AG10803 (cell line): ENCODE measurements around the gene CADM2.

Source experiments
- DNase-seq: peaks from one replicate; pipeline ENCODE4 v3.0.0; 2010; ENCODE audit warnings: low read depth
- H3K4me3 ChIP-seq: 2 replicates; pipeline ENCODE4 v1.5.1; 2011; ENCODE audit warnings: mild to moderate bottlenecking, low read length, control low read depth
- CTCF ChIP-seq: conservative IDR thresholded peaks from 2 replicates; pipeline ENCODE4 v1.5.1; 2011; ENCODE audit warnings: mild to moderate bottlenecking, low read length, control low read depth, inconsistent platforms

CADM2 gene

GRCh38 chr3:85041001-85041400 is 82.2 kb downstream of the CADM2 start:
- no peak for DNase-seq
- H3K4me3 ChIP-seq, result no peak overlapping the region
- no peak for TF ChIP-seq CTCF

GRCh38 chr3:85041562-85042055 is 82.8 kb downstream of the CADM2 start:
- DNase-seq, result no peak
- no peak for TF ChIP-seq CTCF
- H3K4me3 ChIP-seq, result no peak overlapping the region

- no peak for DNase-seq
- TF ChIP-seq CTCF, result no peak
- H3K4me3 ChIP-seq, result no peak overlapping the region
These were observed 92.0 kb downstream of the CADM2 start for GRCh38 chr3:85050821-85051220.

GRCh38 chr3:85051786-85052185 is 93.0 kb downstream of the CADM2 start:
- no peak for DNase-seq
- TF ChIP-seq CTCF, result no peak
- no peak overlapping the region for H3K4me3 ChIP-seq

- no peak for DNase-seq
- TF ChIP-seq CTCF, result no peak
- no peak overlapping the region for H3K4me3 ChIP-seq
These were observed 94.8 kb downstream of the CADM2 start for GRCh38 chr3:85053626-85054025.

- no peak for DNase-seq
- TF ChIP-seq CTCF, result no peak
- no peak overlapping the region for H3K4me3 ChIP-seq
These were observed 95.8 kb downstream of the CADM2 start for GRCh38 chr3:85054579-85054978.

GRCh38 chr3:85068911-85069310 is 110.1 kb downstream of the CADM2 start:
- no peak for DNase-seq
- no peak for TF ChIP-seq CTCF
- H3K4me3 ChIP-seq, result no peak overlapping the region
